IMR-90 (cell line): ENCODE measurements around the gene MARK2. TPM values are rescaled to one million over a fixed set of nuclear protein-coding genes. Genes with fewer than 3 reads are reported as not detected.

Source experiments
- ATAC-seq: fragments of 200-7000 bp; cut with Tn5 transposase; 2 replicates; pipeline ENCODE4 v1.9.1; 2020; ENCODE audit warnings: low read depth, mild to moderate bottlenecking, moderate library complexity
- BruUV-seq: library from RNA; stranded (reverse); fragments of 400-500 nt; replicated peaks from 2 replicates; lab custom pipeline; 2021; lab: Mats Ljungman, UMichigan
- CTCF ChIA-PET: fragments of 300-600 bp; formaldehyde crosslinking; extraction: SDS; loops from one replicate; lab custom pipeline; 2021; ENCODE audit warnings: antibody characterized with exemption; lab: Yijun Ruan, JAX
- POLR2A ChIA-PET: fragments of 300-600 bp; sonication (Branson Sonifier 250); formaldehyde crosslinking; loops from one replicate; lab custom pipeline; 2022; ENCODE audit warnings: antibody characterized with exemption; ENCODE audit not compliant: unreplicated experiment; lab: Charles Lee
- DNase-seq: peaks from one replicate; pipeline ENCODE4 v3.0.0; 2013
- H2AFZ ChIP-seq: replicated peaks from 2 replicates; pipeline ENCODE3; 2013; ENCODE audit warnings: low read length, mild to moderate bottlenecking; ENCODE audit not compliant: poor library complexity
- H2AK5ac ChIP-seq: 2 replicates; pipeline ENCODE4 v1.6.1; 2013; ENCODE audit warnings: low read depth, low read length, inconsistent platforms
- H2AK9ac ChIP-seq: replicated peaks from 2 replicates; pipeline ENCODE3; 2013; ENCODE audit warnings: mild to moderate bottlenecking, low read depth, low read length, moderate library complexity; ENCODE audit not compliant: poor library complexity
- H2BK120ac ChIP-seq: 2 replicates; pipeline ENCODE4 v1.6.1; 2013; ENCODE audit warnings: low read depth, low read length, inconsistent platforms
- H2BK15ac ChIP-seq: 3 replicates; pipeline ENCODE4 v1.6.1; 2013; ENCODE audit warnings: low read depth, low read length, inconsistent platforms
- H2BK20ac ChIP-seq: 2 replicates; pipeline ENCODE4 v1.6.1; 2013; ENCODE audit warnings: low read depth, mild to moderate bottlenecking, inconsistent platforms, low read length, moderate library complexity
- H2BK5ac ChIP-seq: 2 replicates; pipeline ENCODE4 v1.6.1; 2013; ENCODE audit warnings: mild to moderate bottlenecking, low read depth, low read length, inconsistent platforms; ENCODE audit not compliant: poor library complexity, severe bottlenecking
- H3K14ac ChIP-seq: replicated peaks from 2 replicates; pipeline ENCODE4 v1.6.1; 2013; ENCODE audit warnings: low read depth, low read length, inconsistent platforms
- H3K18ac ChIP-seq: 2 replicates; pipeline ENCODE4 v1.6.1; 2013; ENCODE audit warnings: low read depth, low read length, control low read depth
- H3K23ac ChIP-seq: 2 replicates; pipeline ENCODE4 v1.6.1; 2013; ENCODE audit warnings: low read depth, low read length, inconsistent platforms
- H3K27ac ChIP-seq: 2 replicates; pipeline ENCODE4 v1.5.1; 2013; ENCODE audit warnings: mild to moderate bottlenecking, control low read depth, low read length; ENCODE audit not compliant: insufficient read depth
- H3K27me3 ChIP-seq: 2 replicates; pipeline ENCODE4 v1.6.1; 2013; ENCODE audit warnings: low read length; ENCODE audit not compliant: control insufficient read depth, insufficient read depth
- H3K36me3 ChIP-seq: 2 replicates; pipeline ENCODE4 v1.6.1; 2013; ENCODE audit warnings: low read length, mixed read lengths; ENCODE audit not compliant: control insufficient read depth, insufficient read depth
- H3K4ac ChIP-seq: 2 replicates; pipeline ENCODE4 v1.6.1; 2013; ENCODE audit warnings: low read depth, low read length, inconsistent platforms
- H3K4me1 ChIP-seq: 2 replicates; pipeline ENCODE4 v1.6.1; 2013; ENCODE audit warnings: low read length, mixed read lengths; ENCODE audit not compliant: control insufficient read depth, insufficient read depth
- H3K4me2 ChIP-seq: 2 replicates; pipeline ENCODE4 v1.6.1; 2013; ENCODE audit warnings: low read depth, mild to moderate bottlenecking, control low read depth, low read length, moderate library complexity
- H3K4me3 ChIP-seq: 2 replicates; pipeline ENCODE4 v1.5.1; 2013; ENCODE audit warnings: low read depth, mild to moderate bottlenecking, control low read depth, low read length, moderate library complexity; ENCODE audit not compliant: insufficient read depth
- H3K56ac ChIP-seq: 2 replicates; pipeline ENCODE4 v1.6.1; 2013; ENCODE audit warnings: low read length, inconsistent platforms; ENCODE audit not compliant: insufficient read depth; ENCODE audit errors: extremely low read depth
- H3K79me1 ChIP-seq, 2 experiments: 2 replicates each; pipeline ENCODE4 v1.6.1; 2013; ENCODE audit warnings: low read length in 2 of 2, inconsistent platforms in 1 of 2, low read depth in 1 of 2
- H3K9ac ChIP-seq: 2 replicates; pipeline ENCODE4 v1.6.1; 2013; ENCODE audit warnings: low read depth, low read length, control low read depth
- H3K9me1 ChIP-seq: 2 replicates; pipeline ENCODE4 v1.6.1; 2013; ENCODE audit warnings: low read length, inconsistent platforms; ENCODE audit not compliant: insufficient read depth
- H3K9me3 ChIP-seq: 2 replicates; pipeline ENCODE4 v1.6.1; 2013; ENCODE audit warnings: low read length; ENCODE audit not compliant: control insufficient read depth, insufficient read depth
- H4K20me1 ChIP-seq: 2 replicates; pipeline ENCODE4 v1.6.1; 2013; ENCODE audit warnings: low read length, inconsistent platforms; ENCODE audit not compliant: insufficient read depth
- H4K5ac ChIP-seq: 2 replicates; pipeline ENCODE4 v1.6.1; 2013; ENCODE audit warnings: mild to moderate bottlenecking, low read depth, low read length, control low read depth
- H4K8ac ChIP-seq, 2 experiments: 2 replicates each; pipeline ENCODE4 v1.6.1; 2013; ENCODE audit warnings: low read depth in 2 of 2, low read length in 2 of 2, control low read depth in 1 of 2, inconsistent platforms in 1 of 2
- H4K91ac ChIP-seq: 2 replicates; pipeline ENCODE4 v1.6.1; 2013; ENCODE audit warnings: low read depth, low read length, inconsistent platforms; ENCODE audit not compliant: insufficient read depth
- CEBPB ChIP-seq: IDR thresholded peaks from 2 replicates; pipeline ENCODE4 v1.6.1; 2012; ENCODE audit warnings: low read depth, low read length, improper control_type of control experiment
- MAZ ChIP-seq: IDR thresholded peaks from 2 replicates; pipeline ENCODE4 v1.6.1; 2012; ENCODE audit warnings: low read depth, mild to moderate bottlenecking, low read length, improper control_type of control experiment, moderate library complexity, borderline replicate concordance
- POLR2A ChIP-seq: IDR thresholded peaks from 2 replicates; pipeline ENCODE4 v1.6.1; 2012; ENCODE audit warnings: mild to moderate bottlenecking, low read depth, low read length
- WGBS, 2 experiments: methylation state at CpG; one replicate each; pipeline versions ENCODE4 v1.1.5 to v1.1.7; 2013; ENCODE audit warnings: missing lambda C conversion rate in 2 of 2; ENCODE audit not compliant: insufficient read length in 1 of 2; ENCODE audit errors: extremely low coverage in 2 of 2; 5-methylcytosine and 5-hydroxymethylcytosine counted together
- dilution Hi-C: fragments of 300-500 bp; cut with HindIII; formaldehyde crosslinking; loops from one replicate; pipeline ENCODE4 v1.14.3; 2018; ENCODE audit warnings: low sequenced_read_pairs; ENCODE audit not compliant: unreplicated experiment
- in situ Hi-C: fragments of 300-500 bp; cut with MboI; formaldehyde crosslinking; loops from 3 replicates; pipeline ENCODE4 v1.14.3; 2019; ENCODE audit warnings: low sequenced_read_pairs, inconsistent platforms, mixed read lengths
- intact Hi-C: fragments of 100-400 bp; cut with micrococcal nuclease; formaldehyde crosslinking; loops from 2 replicates; pipeline ENCODE4 v1.10.0; 2022
- polyA plus RNA-seq, 3 experiments: library from polyadenylated mRNA; depleted of rRNA; stranded (reverse); fragments of >200 nt; gene quantifications; 2 replicates each; pipeline ENCODE4 v1.2.3, GENCODE V29; 2012; ENCODE audit warnings: low replicate concordance in 1 of 3
- total RNA-seq: library from RNA; depleted of rRNA; stranded (reverse); fragments of >200 nt; gene quantifications from 2 replicates; pipeline ENCODE4 v1.2.3, GENCODE V29; 2012
- TF ChIP-seq, protein P1 (sequence below): conservative IDR thresholded peaks from 2 replicates; pipeline ENCODE4 v1.5.1; 2012; ENCODE audit warnings: mild to moderate bottlenecking, low read depth, low read length, improper control_type of control experiment

The MARK2 gene
- total and polyA plus RNA-seq, 2 of the 4 experiments (the other 2 are of a cell fraction), result 6.6 to 17.3 TPM

DNA sequence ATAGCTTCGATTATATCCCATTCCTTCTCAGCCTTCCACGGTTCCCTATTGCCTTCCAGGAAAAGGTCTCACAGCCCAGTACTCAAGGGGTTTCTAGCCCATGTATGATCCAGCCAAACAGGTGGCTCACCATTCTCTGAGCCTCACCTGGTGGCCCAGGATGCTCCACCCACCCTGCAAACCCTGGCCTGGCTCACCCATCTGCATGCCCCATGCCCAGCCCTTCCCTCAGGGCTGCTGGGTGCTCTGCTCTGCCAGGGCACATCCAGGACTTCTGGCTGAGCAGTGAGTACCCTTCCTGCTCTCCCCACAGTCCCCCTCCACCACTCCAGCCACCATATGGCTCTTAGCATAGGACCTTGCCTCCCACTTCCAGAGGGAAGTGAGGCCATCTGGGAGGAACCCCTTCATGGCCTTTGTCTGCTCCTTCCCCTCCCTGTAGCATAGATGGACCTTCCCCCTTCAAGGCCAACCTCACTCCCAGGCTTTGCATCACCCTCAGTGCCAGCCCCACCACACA is 83.8 kb downstream of the MARK2 start:
- H3K23ac ChIP-seq, result no peak overlapping the region
- H2AFZ ChIP-seq, result no peak overlapping the region
- H3K4me2 ChIP-seq, result no peak overlapping the region
- H3K79me1 ChIP-seq, result 0 out of 4 replicates have a peak, but pooled peaks cover 0 to under 1% of the 10 kb centered on the region in 2 experiments
- H3K27ac ChIP-seq, result no peak overlapping the region
- H2AK9ac ChIP-seq, result no peak overlapping the region
- H4K5ac ChIP-seq, result no peak overlapping the region
- ChIA-PET CTCF (no interaction called here), POLR2A (no interaction called here)
- H4K8ac ChIP-seq, result no peak overlapping the region
- H2BK20ac ChIP-seq, result no peak overlapping the region
- ATAC-seq (no peak), DNase-seq (no peak)
- no peak overlapping the region for H2BK120ac ChIP-seq
- BruUV-seq, result no TSS peak
- H3K56ac ChIP-seq, result no peak overlapping the region
- H2BK15ac ChIP-seq, result no peak overlapping the region
- dilution Hi-C loops (no loop called here), intact Hi-C loops (no loop called here), in situ Hi-C loops (no loop called here)
- no peak for TF ChIP-seq POLR2A
- TF ChIP-seq, protein P1, sequence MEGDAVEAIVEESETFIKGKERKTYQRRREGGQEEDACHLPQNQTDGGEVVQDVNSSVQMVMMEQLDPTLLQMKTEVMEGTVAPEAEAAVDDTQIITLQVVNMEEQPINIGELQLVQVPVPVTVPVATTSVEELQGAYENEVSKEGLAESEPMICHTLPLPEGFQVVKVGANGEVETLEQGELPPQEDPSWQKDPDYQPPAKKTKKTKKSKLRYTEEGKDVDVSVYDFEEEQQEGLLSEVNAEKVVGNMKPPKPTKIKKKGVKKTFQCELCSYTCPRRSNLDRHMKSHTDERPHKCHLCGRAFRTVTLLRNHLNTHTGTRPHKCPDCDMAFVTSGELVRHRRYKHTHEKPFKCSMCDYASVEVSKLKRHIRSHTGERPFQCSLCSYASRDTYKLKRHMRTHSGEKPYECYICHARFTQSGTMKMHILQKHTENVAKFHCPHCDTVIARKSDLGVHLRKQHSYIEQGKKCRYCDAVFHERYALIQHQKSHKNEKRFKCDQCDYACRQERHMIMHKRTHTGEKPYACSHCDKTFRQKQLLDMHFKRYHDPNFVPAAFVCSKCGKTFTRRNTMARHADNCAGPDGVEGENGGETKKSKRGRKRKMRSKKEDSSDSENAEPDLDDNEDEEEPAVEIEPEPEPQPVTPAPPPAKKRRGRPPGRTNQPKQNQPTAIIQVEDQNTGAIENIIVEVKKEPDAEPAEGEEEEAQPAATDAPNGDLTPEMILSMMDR, result no peak
- TF ChIP-seq CEBPB, result no peak
- no peak for TF ChIP-seq MAZ
- H3K4me1 ChIP-seq, result peaks cover 21% of the 10 kb centered on the region
- H4K91ac ChIP-seq, result no peak overlapping the region
- no peak overlapping the region for H3K9ac ChIP-seq
- no peak overlapping the region for H3K14ac ChIP-seq
- H2BK5ac ChIP-seq, result no peak overlapping the region
- H3K18ac ChIP-seq, result no peak overlapping the region
- H3K4ac ChIP-seq, result no peak overlapping the region
- no peak overlapping the region for H3K4me3 ChIP-seq
- peaks cover 6% of the 10 kb centered on the region for H3K9me1 ChIP-seq
- no peak overlapping the region for H2AK5ac ChIP-seq
- H3K36me3 ChIP-seq, result no peaks in the 10 kb centered on the region
- H3K9me3 ChIP-seq, result 0 out of 2 replicates have a peak, but pooled peaks cover 2% of the 10 kb centered on the region
- peaks cover 12% of the 10 kb centered on the region; the same call in 1 of the 2 replicates for H3K27me3 ChIP-seq
- H4K20me1 ChIP-seq, result no peaks in the 10 kb centered on the region
- 60% methylated on average over 1 of the region's 2 CpGs; no CpG with 5 or more reads in 1 of the 2 experiments for WGBS, 2 experiments
